Endodermal cell (in vitro differentiated cells): Measurements from ENCODE around the gene CERS6. TPM values are rescaled to one million over a fixed set of nuclear protein-coding genes. Genes with fewer than 3 reads are reported as not detected.

Source experiments
- DNase-seq: peaks from one replicate; pipeline ENCODE4 v3.0.0-alpha.2; 2017
- H3K27ac ChIP-seq: 2 replicates; pipeline ENCODE4 v1.5.1; 2013; ENCODE audit warnings: mild to moderate bottlenecking, low read depth, low read length, moderate library complexity
- H3K27me3 ChIP-seq: 2 replicates; pipeline ENCODE4 v1.6.1; 2013; ENCODE audit warnings: mild to moderate bottlenecking, low read length, moderate library complexity; ENCODE audit not compliant: insufficient read depth, control insufficient read depth, poor library complexity, severe bottlenecking
- H3K36me3 ChIP-seq: 2 replicates; pipeline ENCODE4 v1.7.0; 2013; ENCODE audit warnings: mild to moderate bottlenecking, low read length, moderate library complexity; ENCODE audit not compliant: control insufficient read depth, insufficient read depth
- H3K4me1 ChIP-seq: one replicate; pipeline ENCODE4 v1.7.0; 2013; ENCODE audit warnings: low read length; ENCODE audit not compliant: control insufficient read depth, insufficient read depth
- H3K4me3 ChIP-seq: 2 replicates; pipeline ENCODE4 v1.5.1; 2013; ENCODE audit warnings: mild to moderate bottlenecking, low read length, moderate library complexity
- H3K9ac ChIP-seq: 2 replicates; pipeline ENCODE4 v1.6.1; 2013; ENCODE audit warnings: mild to moderate bottlenecking, low read length, moderate library complexity; ENCODE audit not compliant: poor library complexity, severe bottlenecking; ENCODE audit errors: extremely low read depth
- H3K9me3 ChIP-seq: 2 replicates; pipeline ENCODE4 v1.6.1; 2013; ENCODE audit warnings: mild to moderate bottlenecking, low read length, moderate library complexity; ENCODE audit not compliant: control insufficient read depth
- H3K27ac Mint-ChIP-seq: 2 replicates; pipeline ENCODE4 v1.8.0; 2020; ENCODE audit warnings: mixed read lengths
- H3K27me3 Mint-ChIP-seq: 2 replicates; pipeline ENCODE4 v1.8.0; 2021; ENCODE audit warnings: mild to moderate bottlenecking, mixed read lengths; ENCODE audit not compliant: insufficient read depth
- H3K36me3 Mint-ChIP-seq: 2 replicates; pipeline ENCODE4 v1.8.0; 2020; ENCODE audit warnings: low read depth, mixed read lengths
- H3K4me1 Mint-ChIP-seq: 2 replicates; pipeline ENCODE4 v1.8.0; 2020; ENCODE audit warnings: mixed read lengths
- H3K4me3 Mint-ChIP-seq: 2 replicates; pipeline ENCODE4 v1.8.0; 2020; ENCODE audit warnings: mild to moderate bottlenecking, moderate library complexity, mixed read lengths
- H3K9me3 Mint-ChIP-seq: 2 replicates; pipeline ENCODE4 v1.8.0; 2020; ENCODE audit warnings: mild to moderate bottlenecking, mixed read lengths
- WGBS, 2 experiments: methylation state at CpG; one replicate each; pipeline versions ENCODE4 v1.1.5 to v1.1.7; 2013; ENCODE audit warnings: missing lambda C conversion rate in 2 of 2, mixed read lengths in 1 of 2; ENCODE audit not compliant: insufficient coverage in 1 of 2, insufficient read length in 1 of 2; 5-methylcytosine and 5-hydroxymethylcytosine counted together
- total RNA-seq, 2 donors: library from RNA; stranded (reverse); fragmentation: NEBNext Ultra II Directional in 1 of 2; extraction: Animal tissue kit (Norgen Biotek cat#: 25700) in 1 of 2; gene quantifications; 2 replicates in 1 of 2; 3 replicates in 1 of 2; pipeline ENCODE4 v1.2.1, GENCODE V29; 2021
- TF ChIP-seq, protein P1 (sequence below): fragments of 200-600 bp; sonication (generic); conservative IDR thresholded peaks from 2 replicates; pipeline ENCODE4 v1.5.0; 2021; ENCODE audit warnings: antibody characterized with exemption, mild to moderate bottlenecking

The CERS6 gene
- total RNA-seq, 2 donors from 2014 or later: 41.3 to 52.0 TPM

DNA sequence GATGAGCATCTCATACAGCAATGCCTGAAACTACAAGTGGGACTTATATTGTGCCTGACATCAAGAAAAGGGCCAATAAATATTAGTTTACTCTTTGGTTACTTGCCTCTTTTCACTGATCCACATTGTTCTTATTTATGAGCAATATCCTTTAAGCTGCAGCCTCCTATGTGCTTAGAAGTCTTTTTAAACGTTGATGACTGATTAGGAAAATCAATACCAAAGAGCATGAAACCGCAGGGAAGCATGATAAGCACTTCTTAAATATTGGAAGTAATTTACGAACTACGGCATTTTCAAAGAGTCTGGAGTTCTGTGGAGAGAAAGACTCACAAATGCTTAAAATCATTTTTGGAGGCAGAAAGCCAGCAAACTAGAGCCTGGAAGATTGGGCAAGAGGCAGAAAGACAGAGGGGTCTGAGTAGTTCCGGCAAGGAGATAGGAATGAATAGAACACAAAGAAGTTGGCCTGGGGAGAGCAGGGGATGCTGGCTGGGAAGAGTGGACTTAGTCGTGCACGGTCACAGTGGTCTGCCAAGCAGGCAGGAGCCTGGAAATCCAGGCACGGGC, 223.8 kb downstream of the CERS6 start:
- H3K4me3 Mint-ChIP-seq: no peak overlapping the region
- WGBS, 2 experiments: 80 to 86% methylated on average over 7 to 8 of the region's 8 CpGs
- Histone ChIP-seq H3K9me3 (no peaks in the 10 kb centered on the region), H3K36me3 (no peaks in the 10 kb centered on the region), H3K27me3 (no peaks in the 10 kb centered on the region), H3K27ac (no peak overlapping the region), H3K9ac (no peak overlapping the region), H3K4me1 (peaks cover 9% of the 10 kb centered on the region), H3K4me3 (no peak overlapping the region)
- TF ChIP-seq, protein P1, sequence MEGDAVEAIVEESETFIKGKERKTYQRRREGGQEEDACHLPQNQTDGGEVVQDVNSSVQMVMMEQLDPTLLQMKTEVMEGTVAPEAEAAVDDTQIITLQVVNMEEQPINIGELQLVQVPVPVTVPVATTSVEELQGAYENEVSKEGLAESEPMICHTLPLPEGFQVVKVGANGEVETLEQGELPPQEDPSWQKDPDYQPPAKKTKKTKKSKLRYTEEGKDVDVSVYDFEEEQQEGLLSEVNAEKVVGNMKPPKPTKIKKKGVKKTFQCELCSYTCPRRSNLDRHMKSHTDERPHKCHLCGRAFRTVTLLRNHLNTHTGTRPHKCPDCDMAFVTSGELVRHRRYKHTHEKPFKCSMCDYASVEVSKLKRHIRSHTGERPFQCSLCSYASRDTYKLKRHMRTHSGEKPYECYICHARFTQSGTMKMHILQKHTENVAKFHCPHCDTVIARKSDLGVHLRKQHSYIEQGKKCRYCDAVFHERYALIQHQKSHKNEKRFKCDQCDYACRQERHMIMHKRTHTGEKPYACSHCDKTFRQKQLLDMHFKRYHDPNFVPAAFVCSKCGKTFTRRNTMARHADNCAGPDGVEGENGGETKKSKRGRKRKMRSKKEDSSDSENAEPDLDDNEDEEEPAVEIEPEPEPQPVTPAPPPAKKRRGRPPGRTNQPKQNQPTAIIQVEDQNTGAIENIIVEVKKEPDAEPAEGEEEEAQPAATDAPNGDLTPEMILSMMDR: no peak
- peaks cover 2% of the 10 kb centered on the region for H3K36me3 Mint-ChIP-seq
- no peaks in the 10 kb centered on the region for H3K27me3 Mint-ChIP-seq
- H3K4me1 Mint-ChIP-seq: peaks cover 44% of the 10 kb centered on the region
- no peaks in the 10 kb centered on the region for H3K9me3 Mint-ChIP-seq
- no peak for DNase-seq
- no peak overlapping the region for H3K27ac Mint-ChIP-seq

GRCh38 chr2:168683996-168684395, 227.9 kb downstream of the CERS6 start:
- TF ChIP-seq, protein P1: no peak
- H3K27ac Mint-ChIP-seq: no peak overlapping the region
- H3K9me3 Mint-ChIP-seq: no peaks in the 10 kb centered on the region
- no peak for DNase-seq
- Histone ChIP-seq H3K9me3 (no peaks in the 10 kb centered on the region), H3K9ac (no peak overlapping the region), H3K27me3 (no peaks in the 10 kb centered on the region), H3K4me1 (peaks cover 18% of the 10 kb centered on the region), H3K4me3 (no peak overlapping the region), H3K27ac (no peak overlapping the region), H3K36me3 (no peaks in the 10 kb centered on the region)
- H3K36me3 Mint-ChIP-seq: no peaks in the 10 kb centered on the region
- no peaks in the 10 kb centered on the region for H3K27me3 Mint-ChIP-seq
- H3K4me3 Mint-ChIP-seq: no peak overlapping the region
- peaks cover 56% of the 10 kb centered on the region for H3K4me1 Mint-ChIP-seq
- WGBS, 2 experiments: 100% methylated on average over 1 of the region's 1 CpG; no CpG with 5 or more reads in 1 of the 2 experiments

DNA sequence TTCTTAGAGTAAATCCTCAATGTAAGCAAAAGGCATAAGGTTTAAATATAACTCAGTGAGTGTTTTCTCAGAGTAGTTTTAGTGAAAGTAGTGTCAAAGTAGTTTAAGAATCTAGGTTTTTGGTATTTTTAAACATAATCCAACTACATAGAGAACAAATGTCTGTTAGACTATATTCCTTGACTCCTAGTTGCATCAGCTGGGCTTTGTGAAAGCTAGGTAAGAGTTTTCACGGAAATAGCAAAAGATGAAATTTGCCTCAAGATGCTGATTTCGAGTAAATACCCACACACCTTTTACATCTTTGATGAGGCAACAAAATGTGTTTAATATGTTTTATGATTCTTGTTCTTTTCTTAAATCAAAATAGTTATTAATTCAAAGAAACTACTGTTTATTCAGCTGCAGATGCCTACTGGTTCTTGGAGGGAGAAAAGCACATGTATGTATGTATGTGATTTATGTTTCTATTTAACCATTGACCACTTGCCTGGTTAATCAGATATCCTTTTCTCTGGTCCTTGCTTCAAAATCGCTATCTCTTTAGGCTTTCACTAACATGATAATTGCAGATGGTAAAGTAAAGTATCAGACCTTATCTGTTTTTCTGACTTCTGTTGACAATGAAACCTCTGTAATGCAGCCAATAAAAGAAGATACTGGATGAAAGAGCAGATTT, 229.0 kb downstream of the CERS6 start:
- Mint-ChIP-seq H3K27ac (no peak overlapping the region), H3K36me3 (no peaks in the 10 kb centered on the region), H3K27me3 (no peaks in the 10 kb centered on the region), H3K4me3 (no peak overlapping the region), H3K4me1 (peaks cover 47% of the 10 kb centered on the region), H3K9me3 (no peaks in the 10 kb centered on the region)
- Histone ChIP-seq H3K4me1 (peaks cover 10% of the 10 kb centered on the region), H3K9ac (no peak overlapping the region), H3K27ac (no peak overlapping the region), H3K9me3 (no peaks in the 10 kb centered on the region), H3K4me3 (no peak overlapping the region), H3K27me3 (no peaks in the 10 kb centered on the region), H3K36me3 (no peaks in the 10 kb centered on the region)
- WGBS, 2 experiments: 89% methylated on average over 3 of the region's 3 CpGs; no CpG with 5 or more reads in 1 of the 2 experiments
- TF ChIP-seq, protein P1: no peak
- DNase-seq: no peak
